ELF-1 (cell line): ENCODE data around the gene OAS1.
"Not testable (repeated sequence)": the region's sequence is repeated elsewhere in the genome, so short reads cannot be mapped to it uniquely, and the experiment has no call there.

ENCODE experiments used
- DNase-seq: peaks from one replicate; pipeline ENCODE4 v3.0.0-alpha.2; 2016; ENCODE audit warnings: low read depth, low spot score

OAS1 gene

GRCh38 chr12:112900298-112901145 lies 6.2 kb upstream of the OAS1 start:
- DNase-seq, result peak; percentile 58

DNA sequence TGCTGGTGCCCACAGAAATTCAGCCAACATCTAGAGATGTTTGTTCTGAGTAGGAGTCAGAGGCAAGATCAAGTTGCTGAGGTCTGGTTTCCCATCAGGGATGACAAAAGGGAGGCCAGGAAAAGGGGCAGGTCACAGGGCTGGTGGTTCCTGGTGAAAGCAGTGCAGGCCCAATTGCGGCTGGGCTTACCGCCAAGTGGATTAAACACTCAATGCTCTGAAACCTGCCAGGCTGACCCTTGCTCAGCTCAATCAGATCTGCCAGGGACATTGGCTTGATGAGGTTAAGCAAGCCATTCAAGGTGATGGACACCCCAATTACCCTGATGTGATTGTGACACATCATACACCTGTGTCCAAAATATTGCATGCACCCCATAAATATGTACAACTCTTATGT lies 5.5 kb upstream of the OAS1 start:
- no peak for DNase-seq

GRCh38 chr12:112904571-112904970 lies 2.2 kb upstream of the OAS1 start:
- DNase-seq, result no peak

DNA sequence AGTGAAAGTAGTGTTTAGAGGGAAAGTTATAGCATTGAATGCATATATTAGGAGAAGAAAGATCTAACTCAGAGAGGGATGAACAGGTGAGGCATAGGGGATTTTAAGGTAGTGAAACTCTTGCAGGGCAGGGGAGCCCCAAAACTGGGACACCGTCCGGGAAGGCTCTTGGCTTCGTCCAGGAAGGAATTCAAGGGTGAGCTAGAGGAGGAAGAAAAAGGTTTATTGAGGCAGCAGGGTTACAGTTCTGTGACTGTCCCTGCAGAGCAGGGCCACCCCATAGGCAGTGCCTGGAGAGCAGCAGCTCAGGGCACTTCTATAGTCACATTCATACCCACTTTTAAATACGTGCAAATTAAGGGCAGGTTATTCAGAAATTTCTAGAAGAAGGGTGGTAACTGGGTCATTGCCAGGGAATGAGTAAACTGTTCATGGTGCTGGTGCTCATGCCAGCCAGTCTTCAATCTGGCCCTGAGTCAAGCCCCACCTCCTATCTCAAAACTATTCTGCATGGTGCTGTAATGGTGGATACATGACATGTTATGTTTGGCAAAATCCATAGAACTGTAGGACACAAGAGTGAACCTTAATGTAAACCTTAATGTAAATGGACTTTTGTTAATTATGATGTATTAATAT lies 1.2 kb upstream of the OAS1 start:
- no peak for DNase-seq

GRCh38 chr12:112907415-112908157 lies 824 bp downstream of the OAS1 start:
- DNase-seq, result no peak

GRCh38 chr12:112908548-112908947 lies 1.8 kb downstream of the OAS1 start:
- DNase-seq, result no peak

- DNase-seq, result no peak
Measured at GRCh38 chr12:112909693-112910092, 2.9 kb downstream of the OAS1 start.

DNA sequence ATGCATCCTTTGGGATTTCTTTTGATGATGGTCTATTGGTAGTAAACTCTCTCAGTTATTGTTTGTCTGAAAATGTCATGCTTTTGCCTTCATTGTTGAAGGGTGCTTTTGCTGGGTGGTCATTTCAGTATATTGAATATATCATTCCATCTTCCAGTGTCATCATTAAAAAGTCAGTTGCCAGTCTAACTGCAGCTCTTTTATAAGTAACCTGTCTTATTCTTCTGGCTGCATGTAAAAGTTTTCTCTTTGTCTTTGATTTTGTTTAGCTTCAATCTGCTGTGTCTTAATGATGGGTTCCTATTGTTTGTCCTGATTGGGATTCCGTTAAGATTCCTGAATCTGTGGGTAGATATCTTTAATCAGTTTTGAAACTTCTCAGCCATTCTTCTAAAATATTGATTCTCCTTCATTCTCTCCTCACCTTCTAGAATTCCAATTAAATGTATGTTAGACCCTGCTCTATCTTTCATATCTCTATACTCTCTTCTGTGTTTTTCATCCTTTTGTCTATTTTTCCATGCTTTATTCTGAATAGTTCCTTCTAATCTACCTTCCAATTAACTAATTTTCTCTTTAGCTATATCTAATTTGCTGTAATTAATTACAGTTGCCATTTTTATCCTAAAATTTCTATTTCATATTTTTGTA lies 6.4 kb downstream of the OAS1 start:
- DNase-seq, result no peak

DNA sequence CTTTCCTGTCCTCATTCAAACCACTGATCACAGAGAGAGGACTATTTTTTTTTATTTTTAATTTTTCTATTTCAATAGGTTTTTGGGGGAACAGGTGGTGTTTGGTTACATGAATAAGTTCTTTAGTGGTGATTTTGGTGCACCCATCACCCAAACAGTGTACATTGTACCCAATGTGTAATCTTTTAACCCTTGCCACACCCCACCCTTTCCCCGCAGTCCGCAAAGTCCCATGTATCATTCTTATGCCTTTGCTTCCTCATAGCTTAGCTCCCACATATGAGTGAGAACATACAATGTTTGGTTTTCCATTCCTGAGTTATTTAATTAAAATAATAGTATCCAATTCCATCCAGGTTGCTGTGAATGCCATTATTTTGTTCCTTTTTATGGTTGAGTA lies 7.1 kb downstream of the OAS1 start:
- not testable (repeated sequence) for DNase-seq

DNA sequence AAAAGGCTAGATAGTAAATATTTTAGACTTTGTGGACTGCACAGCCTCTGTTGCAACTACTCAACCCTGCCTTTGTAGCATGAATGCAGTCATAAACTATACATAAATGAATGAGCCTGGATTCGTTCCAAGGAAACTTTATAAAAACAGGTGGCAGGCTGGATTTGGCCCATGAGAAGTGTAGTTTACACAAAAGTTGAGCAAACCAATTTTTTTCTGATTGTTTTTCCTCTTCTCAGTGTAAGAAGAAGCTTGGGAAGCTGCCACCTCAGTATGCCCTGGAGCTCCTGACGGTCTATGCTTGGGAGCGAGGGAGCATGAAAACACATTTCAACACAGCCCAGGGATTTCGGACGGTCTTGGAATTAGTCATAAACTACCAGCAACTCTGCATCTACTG lies 9.5 kb downstream of the OAS1 start:
- no peak for DNase-seq

- DNase-seq, result no peak
Measured at GRCh38 chr12:112919121-112919520, 12.4 kb downstream of the OAS1 start.

GRCh38 chr12:112924986-112925385 lies 18.2 kb downstream of the OAS1 start:
- DNase-seq, result no peak

DNA sequence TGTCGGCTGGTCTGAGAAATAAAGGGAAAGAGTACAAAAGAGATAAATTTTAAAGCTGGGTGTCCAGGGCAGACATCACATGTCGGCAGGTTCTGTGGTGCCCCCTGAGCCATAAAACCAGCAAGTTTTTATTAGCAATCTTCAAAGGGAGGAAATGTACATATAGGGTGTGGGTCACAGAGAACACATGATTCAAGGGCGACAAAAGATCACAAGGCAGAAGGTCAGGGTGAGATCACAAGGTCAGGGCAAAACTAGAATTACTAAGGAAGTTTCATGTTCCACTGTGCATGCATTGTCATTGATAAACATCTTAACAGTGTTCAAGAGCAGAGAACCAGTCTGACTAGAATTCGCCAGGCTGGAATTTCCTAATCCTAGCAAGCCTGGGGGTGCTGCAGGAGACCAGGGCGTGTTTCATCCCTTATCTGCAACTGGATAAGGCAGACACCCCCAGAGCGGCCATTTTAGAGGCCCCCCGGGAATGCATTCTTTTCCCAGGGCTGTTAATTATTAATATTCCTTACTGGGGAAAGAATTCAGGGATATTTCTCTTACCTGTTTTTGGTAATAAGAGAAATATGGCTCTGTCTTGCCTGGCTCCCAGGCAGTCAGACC lies 19.8 kb downstream of the OAS1 start:
- not testable (repeated sequence) for DNase-seq

DNA sequence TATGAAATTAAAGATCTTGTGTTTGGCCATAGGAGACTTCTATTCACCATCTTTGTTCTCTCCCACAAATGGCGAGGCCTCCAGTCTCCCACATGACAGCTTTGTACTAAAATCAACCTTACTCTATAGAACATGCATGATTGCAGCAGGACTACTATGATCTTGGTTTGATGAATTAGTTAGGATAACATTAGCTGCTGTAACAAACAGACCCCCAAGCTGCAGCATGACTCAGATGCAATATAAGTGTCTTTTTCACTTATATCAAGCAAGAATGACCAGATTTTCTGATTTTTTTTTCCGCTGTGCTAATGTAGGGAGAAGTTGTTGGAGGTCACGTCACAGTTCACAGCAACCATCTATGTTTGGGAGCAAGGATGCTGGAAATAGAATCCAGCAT lies 20.7 kb downstream of the OAS1 start:
- DNase-seq, result no peak

DNA sequence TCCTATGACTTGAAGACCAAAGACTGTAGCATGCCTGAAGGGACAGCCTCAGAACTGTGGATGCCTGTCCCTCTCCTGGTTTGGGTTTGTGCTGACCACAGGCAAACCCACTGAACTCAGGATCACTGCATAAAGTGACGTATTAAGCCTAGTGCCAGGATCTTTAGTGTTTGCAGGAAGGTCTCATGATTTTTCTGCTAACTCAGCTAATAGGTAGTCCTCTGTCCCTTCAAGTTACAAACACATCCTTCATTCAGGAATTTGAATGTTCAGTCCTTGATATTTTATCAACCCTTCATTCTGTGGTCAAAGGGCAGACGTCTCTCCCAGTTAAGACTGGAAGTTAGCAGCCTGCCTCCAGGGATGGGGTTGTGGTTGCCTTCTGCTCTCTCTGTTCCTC lies 21.2 kb downstream of the OAS1 start:
- no peak for DNase-seq

DNA sequence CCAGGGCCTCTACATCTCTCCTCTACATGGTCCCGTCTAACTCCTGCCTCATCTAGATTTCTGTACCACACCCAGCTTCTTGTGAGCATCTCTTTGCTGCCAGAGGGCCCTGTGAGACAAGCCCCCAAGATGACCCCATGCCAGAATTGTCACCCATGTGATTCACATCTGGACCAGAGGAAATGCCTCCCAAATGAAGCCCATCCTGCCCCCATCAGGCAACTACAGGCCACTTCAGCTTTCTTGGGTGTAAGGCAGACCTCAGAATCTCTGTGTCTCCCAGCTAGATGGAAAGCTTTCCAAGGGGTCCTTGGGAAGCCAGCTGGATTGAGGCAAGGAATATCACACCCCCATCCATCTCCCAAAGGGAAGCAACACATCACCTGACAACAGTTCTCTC lies 22.2 kb downstream of the OAS1 start:
- DNase-seq, result no peak

DNA sequence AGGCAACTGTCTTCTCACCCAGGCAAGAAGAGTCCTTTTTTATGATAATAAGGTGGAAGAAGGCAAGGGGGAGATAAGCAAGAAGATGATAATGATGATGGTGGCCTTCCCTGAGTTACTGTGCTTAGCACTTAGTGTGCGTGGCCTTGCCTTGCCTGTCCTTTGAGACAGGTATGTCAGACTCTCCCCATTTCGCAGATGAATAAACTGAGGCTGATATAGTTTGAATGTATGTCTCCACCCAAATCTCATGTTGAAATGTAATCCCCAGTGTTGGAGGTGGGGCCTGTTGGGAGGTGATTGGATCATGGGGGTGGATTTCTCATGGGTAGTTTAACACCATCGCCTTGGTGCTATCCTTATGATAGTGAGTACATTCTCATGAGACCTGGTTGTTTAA lies 23.0 kb downstream of the OAS1 start:
- no peak for DNase-seq

DNA sequence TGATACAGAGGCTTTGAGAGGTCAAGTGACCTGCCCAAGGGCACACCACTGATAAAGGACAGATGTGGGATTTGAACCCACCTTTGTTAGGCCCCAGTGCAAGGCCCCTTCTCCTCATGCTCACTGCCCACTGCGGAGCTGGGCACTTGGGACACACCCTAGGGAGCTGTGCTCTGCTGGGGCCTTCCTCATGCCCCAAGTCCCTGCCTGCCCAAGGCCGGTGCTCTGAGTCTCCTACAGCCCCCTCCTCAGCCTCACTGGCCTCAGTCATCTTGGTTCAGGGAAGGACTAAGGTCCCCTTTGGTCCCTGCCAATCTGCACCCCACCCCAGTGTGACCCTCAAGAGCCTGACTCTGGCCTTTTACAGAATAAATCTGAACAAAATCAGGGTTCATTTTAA lies 23.6 kb downstream of the OAS1 start:
- DNase-seq, result no peak

DNA sequence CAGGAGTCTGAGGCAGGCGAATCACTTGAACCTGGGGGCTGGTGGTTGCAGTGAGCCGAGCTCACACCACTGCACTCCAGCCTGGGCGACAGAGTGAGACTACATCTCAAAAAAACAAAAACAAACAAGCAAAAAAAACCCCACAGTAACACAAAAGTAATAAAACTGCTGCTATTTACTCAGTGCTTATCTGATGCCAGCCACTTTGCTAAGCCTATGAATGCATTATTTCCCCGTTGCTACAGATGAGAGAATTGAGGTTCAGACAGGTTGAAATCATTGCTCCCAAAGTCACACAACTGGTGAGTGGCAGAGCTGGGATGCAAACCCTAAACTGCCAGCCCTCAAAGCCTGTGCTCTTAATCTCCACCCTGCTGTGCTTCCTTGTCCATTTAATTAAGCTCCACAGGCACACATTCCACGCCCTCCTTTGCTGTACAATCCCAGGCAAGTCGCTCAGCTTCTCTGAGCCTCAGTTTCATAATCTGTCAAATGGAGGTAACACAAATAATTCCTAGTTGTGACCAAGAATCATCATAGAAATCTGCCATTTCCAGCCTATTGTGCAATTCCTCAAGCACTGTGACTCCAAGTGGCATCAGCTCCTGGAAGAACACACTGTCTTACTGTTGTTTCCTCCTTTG lies 25.8 kb downstream of the OAS1 start:
- peak; percentile 42 for DNase-seq

GRCh38 chr12:112933129-112933505 lies 26.4 kb downstream of the OAS1 start:
- no peak for DNase-seq

- no peak for DNase-seq
Measured at GRCh38 chr12:112936264-112936663, 29.5 kb downstream of the OAS1 start.
